Islet of Langerhans (tissue), 1 donor: ENCODE data around the gene DDX11.
"Not testable (repeated sequence)": the region's sequence is repeated elsewhere in the genome, so short reads cannot be mapped to it uniquely, and the experiment has no call there.

ENCODE experiments used
- FAIRE-seq: peaks from one replicate; lab custom pipeline; 2011; peaks lifted over from hg19 to GRCh38; lab: Jason Lieb, UNC

Gene DDX11

GRCh38 chr12:31124158-31124557, 50.5 kb downstream of the DDX11 start:
- FAIRE-seq = not testable (repeated sequence)

- FAIRE-seq = not testable (repeated sequence)
Measured at GRCh38 chr12:31125171-31125570, 51.5 kb downstream of the DDX11 start.

DNA sequence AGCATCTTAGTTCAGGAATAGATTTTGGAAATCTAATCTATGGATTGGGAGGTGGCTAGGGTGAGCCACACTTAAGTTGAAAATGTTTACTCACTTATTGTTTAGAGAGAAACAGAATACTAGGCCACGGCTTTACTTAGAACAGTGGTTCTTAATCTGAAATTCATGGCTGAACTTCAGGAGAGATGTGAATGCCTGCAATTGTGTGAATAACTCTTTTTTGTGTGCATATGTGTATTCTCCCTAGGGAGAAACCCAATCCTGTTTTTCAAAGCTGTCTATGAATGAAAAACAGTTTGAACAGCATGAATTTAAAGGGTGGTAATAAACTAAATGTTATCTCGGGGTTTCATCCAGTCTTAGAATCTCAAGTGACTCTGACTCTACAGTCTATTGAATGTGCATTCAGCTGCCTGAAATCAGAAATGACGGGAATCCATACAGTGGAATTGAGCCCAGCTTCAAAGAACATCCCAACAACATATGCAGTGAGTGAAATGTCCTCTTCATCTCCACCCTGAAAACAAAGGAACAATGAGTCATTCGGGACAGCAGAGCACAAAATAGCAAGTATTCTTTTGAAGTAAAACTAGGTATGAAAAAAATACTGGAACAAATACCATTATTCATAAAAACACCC, 53.7 kb downstream of the DDX11 start:
- not testable (repeated sequence) for FAIRE-seq

DNA sequence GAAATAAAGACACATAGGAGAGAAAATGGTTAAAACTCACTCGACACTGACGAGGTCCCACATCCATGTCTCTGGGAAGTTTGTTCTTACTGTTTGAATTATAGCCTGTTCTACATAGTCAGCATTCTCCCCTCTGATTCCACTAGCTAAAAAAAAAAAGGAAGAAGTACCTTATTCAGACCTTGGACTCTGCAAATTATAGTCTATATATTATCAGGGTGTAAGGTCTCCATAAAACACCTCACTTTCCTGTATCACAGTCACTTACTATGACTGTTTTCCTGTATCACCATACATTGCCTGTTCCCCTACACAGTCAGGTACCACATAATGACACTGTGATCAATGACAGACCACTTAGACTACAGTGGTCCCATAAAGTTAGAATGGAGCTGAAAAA, 62.9 kb downstream of the DDX11 start:
- not testable (repeated sequence) for FAIRE-seq

- FAIRE-seq = not testable (repeated sequence)
Measured at GRCh38 chr12:31144768-31145167, 71.1 kb downstream of the DDX11 start.

GRCh38 chr12:31145296-31145695, 71.6 kb downstream of the DDX11 start:
- not testable (repeated sequence) for FAIRE-seq

DNA sequence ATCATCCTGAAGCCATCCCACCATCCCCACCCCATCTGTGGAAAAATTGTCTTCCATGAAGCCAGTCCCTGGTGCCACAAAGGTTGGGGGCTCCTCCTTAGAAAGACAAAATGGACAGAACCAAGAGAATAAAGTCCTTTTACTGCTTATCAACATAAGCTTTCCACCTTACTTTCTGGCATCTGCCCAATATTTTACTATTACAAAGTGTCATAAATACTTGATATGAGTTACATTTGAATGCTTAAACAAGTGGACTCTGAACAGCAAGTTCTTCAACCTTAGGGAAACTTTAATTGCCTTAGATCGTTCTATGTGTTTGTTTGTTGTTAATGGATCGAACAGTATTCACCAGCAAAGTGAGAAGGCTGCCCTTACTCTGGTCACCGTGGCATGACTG, 73.8 kb downstream of the DDX11 start:
- not testable (repeated sequence) for FAIRE-seq

- not testable (repeated sequence) for FAIRE-seq
Measured at GRCh38 chr12:31150766-31151165, 77.1 kb downstream of the DDX11 start.
